Parietal lobe (tissue), 2 donors: ENCODE data around the gene PHACTR2. TPM values are rescaled to one million over a fixed set of nuclear protein-coding genes. Genes with fewer than 3 reads are reported as not detected.

Source experiments
- small RNA-seq: library from RNA; depleted of rRNA; stranded (forward); fragments of <200 nt; gene quantifications from one replicate; pipeline ENCODE3, GENCODE V24; 2014; ENCODE audit warnings: low replicate concordance
- total RNA-seq: library from RNA; depleted of rRNA; stranded (reverse); fragments of >200 nt; gene quantifications from one replicate; pipeline ENCODE4 v1.2.3, GENCODE V29; 2014

Gene PHACTR2
- 18.8 TPM for total RNA-seq

GRCh38 chr6:143677891-143678791, at the start of gene PHACTR2:
TSS of gene PHACTR2 (plus strand) at chr6:143677965. CDS start at chr6:143678164, 199 bp downstream.

DNA sequence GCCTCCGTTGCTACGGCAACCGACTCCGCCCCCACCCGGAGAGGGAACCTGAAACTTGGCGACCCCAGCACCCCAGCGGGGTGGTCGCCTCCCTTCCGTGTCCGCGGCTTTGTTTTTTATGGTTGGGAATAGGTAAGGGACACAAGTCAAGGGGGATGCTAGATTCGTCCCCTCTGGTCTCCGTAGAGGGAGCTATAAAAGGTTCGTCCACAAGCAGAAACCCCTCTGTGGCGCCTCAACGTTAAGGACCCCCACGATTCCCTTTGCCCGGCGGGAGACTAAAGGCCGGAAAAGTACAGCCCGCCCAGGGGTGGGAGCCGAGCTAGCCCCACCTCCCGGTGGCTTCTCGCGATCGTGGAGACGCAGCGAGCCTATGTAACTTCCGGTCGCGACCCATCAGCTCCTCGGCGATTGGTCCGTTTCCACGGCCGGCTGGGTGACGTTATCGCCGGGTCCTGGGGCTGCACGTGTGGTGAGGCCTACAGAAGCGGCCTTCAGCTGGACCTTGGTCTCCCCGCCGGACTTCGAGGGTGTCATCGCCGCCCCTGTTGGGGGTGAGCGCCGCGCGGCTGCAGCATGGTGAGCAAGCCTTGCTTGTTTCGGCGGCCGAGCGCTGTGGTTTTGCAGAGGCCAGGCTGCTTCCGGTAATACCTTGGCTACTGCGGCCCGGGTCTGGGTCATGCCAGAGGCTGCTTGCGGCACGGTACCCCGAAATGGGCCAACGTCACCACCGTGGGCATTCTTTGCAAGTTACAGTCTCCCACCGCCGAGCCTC, 165.3 kb downstream of the PHACTR2 start, which contains the start of gene LTV1:
Gene LTV1, plus strand, starts transcription at position 437 of the 775 bp plus-strand sequence. Its CDS starts 140 bp downstream, at position 577.

DNA sequence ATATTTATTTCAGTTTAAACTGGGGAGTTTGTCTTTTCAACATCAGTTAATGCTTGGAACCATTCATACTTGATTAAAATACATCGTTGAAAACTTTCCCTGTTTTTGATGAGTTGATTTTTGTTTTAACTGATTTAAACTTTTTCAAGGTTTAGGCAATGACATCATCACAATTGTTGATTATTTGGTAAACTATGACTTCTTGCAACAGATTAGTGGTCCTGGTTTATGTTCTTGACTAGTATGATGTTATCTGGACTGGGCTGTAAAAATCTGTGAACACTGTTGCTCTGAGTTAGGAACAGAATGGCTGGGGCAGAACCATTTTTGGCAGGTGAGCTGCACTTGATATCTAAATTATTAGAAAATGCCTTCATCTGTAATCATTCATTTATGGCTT, 186.5 kb downstream of the PHACTR2 start, which contains the start of gene ZC2HC1B:
Gene ZC2HC1B, plus strand, starts transcription at position 241 of the 400 bp plus-strand sequence. Its CDS starts 66 bp downstream, at position 307.

Small RNA genes lying within 50 kb of the gene (small RNA-seq; reads per million reads assigned to genes)
- gene ZC2HC1B = not detected

Other genes starting within 250 kb of the PHACTR2 start
- 7.5 TPM for gene ADAT2, start 227.3 kb upstream of the PHACTR2 start, total RNA-seq
- 41.6 TPM for gene PEX3, start 227.2 kb upstream of the PHACTR2 start, total RNA-seq
- gene FUCA2, start 166.2 kb upstream of the PHACTR2 start, total RNA-seq = 11.3 TPM
- gene LTV1, start 165.4 kb downstream of the PHACTR2 start, total RNA-seq = 14.1 TPM
- not detected for gene ZC2HC1B, start 186.5 kb downstream of the PHACTR2 start, total RNA-seq